GM19452 (cell line): ENCODE data around the gene AKAP8L.

Source experiments
- ATAC-seq: cut with Tn5 transposase; IDR thresholded peaks from one replicate; pipeline ENCODE4 v1.9.1; 2021; ENCODE audit not compliant: unreplicated experiment

AKAP8L gene

DNA sequence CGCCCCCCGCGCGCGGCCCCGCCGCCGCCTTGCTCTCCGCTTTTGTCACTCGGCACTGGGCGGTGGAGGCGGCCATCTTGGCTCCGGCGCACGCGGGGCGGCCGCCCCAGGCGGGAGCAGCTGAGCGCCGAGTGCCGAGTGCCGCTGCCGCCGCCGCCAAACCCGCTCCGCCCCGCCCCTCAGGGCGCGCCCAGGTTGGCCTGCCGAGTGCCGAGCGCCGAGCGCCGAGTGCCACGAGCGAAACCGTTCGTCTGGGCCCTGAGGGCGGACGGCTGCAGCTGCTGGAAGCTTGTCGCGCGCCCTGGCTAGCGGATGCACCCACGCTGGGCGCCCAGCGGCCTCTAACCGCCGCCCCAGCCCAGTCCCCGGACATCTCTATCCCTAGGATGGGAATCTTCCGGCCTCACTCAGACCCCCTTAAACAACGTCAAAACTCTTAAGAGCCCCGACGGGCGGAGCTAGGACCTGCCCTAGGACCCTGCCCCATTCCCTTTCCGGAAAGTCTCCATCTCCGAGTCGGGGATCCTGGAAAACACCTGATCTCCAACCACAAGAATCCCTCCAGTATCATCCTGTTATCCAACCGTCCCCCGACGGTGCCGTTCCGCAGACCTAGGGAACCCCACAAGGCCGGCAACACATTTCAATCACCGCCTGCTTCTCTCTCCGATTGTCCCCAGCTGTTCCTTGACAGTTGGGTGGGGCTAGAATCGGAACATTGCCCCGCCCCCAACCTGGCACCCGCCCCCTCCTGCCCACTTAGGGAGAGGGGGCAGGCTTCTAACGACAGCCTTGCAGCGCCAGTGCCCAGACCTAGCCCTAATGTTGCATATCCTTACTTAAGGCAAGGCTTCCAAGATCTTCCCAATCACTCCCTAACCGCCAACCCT lies 14.1 kb upstream of the AKAP8L start:
- peak; percentile 72 for ATAC-seq

DNA sequence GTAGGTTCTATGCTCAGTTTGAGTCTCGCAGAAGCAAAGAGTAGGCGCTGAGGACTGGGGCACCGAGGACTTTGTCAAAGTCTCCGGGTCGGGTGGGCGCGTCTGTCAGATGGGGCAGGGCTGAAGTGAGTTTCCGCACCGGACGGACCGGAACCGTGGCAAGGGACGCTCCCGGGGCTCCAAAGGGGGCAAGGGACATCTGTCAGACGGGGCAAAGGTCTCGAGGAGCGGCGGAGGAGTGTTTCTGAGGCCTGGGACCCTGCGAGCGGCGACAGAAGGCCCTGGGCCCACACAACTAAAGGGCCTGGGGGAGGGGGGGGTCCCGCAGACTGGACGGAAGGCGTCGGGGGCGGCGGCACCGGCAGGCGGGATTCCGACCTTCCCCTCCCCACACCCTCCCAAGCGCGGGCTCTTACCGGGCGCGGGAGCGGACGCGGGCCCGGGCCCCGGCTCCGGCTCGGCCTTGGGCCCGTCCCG lies 13.3 kb upstream of the AKAP8L start:
- no peak for ATAC-seq

DNA sequence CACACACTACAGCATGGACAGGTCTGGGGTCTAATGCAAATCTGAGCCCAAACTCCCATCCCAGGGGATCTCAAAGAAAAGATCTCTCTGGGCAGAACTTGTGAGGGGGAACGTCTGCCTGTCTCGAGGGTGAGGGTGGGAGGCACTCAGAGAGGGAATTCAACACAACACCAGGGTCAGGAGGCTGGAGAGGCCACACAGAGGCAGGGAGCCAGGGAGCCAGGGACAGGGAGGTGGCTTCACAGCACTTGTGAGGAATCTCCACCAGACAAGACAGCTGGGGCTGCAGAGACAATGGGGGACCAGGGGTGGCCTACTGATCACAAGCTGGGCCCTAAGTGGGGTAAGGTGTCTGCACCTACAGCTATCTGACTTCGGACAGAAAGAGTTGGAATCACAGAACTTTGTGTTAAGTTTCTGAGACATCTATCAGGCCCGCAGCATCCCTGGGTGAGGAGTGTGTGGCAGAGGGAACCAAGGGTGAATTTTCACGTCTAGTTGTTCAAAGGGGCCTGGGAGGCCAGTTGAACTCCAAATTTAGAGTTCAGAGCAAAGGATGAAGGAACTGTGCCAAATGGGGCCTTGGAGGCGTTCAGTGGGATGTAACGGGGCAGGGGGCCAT lies 12.7 kb upstream of the AKAP8L start:
- ATAC-seq = no peak

DNA sequence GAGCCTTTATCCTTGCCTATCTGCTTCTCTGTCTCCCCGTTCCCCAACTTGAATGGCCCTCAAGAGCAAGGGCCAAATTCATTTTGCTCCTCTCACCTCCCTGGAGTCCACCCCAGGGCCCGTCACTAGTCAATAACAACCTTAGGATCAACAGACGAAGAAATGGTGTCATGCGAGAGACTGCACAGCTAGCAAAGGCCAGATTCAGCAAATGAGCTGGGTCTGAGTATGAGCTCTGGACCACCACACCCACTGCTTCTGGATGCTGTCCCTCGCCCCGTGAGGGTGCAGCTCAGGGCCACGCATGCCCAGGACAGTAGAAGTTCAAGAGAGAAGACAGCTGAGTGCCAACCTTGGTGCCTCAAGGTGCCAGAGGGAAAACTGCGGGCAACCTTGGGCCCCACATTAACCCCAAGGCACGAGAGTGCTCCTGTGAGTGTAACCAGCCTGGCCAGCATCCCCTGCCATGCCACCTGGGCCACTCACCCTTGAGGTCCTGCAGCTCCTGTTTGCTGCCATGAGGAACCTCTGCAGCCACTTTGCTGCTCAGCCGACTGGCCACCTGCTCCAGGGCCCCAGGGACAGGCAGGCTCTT lies 11.8 kb upstream of the AKAP8L start:
- ATAC-seq = no peak

DNA sequence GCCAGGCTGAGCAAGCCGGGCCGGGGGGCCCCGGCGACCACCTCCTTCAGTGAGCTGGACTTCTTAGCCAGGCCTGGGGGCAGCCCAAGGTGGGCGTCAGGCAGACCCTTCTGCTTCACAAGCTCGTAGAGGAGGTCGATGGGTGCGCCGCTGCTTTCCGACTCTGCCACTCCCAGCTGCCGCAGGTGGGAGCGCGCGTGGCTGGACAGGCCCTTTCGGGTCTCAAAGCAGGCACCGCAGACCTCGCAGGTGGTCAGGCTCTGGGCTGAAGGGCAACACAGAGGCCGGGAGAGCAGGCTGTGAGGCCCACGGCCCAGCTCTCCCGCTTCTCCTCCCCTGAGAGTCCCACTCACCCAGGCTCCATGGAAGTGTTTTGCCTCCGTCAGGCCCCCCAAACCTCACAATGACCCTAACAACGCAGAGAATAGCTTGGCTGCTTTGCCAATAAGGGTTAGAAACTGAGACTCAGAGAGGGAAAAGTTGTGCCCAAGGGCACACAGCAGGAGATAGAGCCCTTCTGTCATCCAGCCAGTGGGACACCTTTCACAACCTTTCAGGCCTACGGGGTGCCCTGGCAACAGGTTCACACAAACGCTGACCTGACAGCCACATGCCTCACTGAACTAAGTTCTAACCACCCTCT lies 11.2 kb upstream of the AKAP8L start:
- ATAC-seq = no peak

DNA sequence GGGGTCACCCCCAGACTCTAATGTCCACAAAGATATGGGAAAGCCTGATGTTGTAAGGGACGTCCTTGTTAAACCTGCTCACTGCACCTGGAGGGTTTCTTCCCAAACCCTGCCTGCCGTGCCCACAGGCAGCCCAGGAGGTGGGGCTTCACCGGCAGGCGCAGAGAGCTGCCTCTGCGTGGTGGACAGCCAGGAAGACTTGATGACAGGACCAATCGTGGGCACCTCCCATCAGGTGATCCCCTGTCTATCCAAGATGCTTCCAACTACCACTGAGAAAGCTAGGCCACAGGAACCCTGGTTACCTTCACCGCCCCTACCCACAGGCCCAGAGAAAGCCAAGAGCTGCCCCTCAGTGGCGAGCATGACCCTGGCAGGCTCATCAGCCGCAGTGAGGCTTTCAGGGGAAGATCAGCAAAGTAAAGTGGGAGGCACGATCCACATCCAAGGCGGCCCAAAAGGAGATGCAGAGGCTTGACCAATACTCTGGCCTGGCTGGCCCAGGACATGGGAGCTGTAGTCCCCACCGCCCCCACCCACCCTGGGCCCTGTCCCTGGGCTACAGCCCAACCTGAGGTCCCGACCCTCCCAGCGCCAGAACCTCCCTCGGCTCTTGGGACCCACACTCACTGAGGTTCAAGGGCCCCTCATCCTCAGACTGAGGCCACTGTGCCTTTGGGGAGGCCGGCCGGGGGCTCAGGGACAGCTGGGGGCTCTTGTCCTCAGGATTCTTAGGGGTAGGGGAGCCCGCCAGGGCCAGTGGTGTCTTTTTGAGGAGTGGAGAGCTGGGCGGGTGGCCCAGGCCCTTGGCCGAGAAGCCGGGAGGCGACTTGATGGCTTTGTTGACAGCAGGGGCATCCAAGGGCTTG lies 10.4 kb upstream of the AKAP8L start:
- no peak for ATAC-seq

DNA sequence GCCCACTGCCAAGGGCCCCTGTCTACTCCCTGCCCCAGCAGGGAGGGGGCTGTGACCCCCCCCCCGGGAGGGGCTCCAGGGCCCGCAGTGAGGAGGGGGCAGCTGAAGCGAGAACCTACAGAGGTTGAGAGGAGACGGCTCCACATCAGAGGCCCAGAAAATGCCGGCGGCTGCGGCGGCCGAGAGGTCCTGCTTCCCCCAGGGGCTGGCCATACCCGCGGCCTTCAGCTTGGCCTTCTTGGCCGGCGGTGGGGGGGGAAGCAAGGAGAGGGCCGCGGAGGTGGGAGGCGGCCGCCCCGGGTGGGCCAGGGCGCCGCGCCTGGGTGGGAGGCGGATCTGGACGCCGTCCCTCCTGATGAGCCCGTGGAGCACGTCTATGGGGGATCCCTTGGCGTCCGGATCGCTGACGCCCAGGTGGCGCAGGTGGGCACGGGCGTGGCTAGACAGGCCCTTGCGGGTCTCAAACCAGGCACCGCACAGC lies 9.2 kb upstream of the AKAP8L start:
- ATAC-seq = no peak

DNA sequence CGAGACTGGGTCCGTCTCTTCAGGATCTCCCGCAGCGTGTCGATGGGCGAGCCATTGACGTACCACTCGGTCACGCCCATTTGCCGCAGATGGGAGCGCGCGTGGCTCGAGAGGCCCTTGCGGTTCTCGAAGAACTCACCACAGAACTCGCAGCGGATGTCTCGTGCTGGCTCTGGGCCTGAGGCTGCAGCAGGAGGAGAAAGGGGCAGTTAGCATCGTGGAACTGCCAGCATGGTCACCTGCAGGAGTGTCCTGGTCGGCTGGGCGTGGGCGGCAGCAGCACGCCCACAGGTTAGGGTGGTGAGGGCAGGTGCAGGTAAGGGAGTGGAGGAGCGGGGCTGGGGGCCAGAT lies 8.5 kb upstream of the AKAP8L start:
- ATAC-seq = no peak

DNA sequence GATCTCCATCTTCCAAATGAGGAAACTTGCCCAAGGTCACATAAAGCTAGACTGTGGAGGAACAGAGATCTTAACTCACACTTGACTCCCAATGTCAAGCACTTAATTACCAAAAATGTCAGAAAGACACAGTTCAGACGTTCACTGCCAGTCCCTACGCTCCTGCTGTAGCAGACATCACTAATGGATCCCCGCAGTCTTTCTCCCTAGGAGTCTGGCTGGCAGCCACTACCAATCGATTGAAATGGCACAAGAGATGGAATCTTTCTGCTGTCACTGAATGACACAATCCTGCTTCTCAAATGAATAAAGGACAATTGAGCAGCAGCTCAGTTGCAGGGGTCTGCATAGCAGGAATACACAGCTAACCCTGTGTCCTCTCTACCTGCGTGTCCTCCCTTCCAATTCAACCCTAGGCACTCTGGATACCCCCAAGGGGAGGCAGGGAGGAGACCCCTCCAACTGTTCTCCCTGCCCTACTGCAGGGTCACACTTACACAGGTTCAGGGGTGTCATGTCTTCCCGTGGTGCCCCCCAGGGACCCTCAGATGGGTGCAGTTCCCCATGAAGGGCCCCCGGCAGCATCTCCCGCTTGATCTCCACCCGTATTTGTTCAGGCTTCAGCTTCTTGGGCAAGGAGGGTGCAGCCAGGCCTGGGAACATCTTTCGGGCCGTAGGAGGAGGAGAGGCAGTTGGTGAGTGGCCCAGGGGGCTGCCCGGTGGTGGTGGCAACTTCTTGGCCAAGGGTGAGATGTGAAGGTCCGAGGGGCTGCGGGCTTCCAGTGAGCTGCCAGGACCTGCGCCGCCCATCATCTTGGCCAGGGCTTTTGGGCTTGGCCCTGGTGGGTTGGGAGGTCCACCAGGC lies 7.9 kb upstream of the AKAP8L start:
- ATAC-seq = no peak

DNA sequence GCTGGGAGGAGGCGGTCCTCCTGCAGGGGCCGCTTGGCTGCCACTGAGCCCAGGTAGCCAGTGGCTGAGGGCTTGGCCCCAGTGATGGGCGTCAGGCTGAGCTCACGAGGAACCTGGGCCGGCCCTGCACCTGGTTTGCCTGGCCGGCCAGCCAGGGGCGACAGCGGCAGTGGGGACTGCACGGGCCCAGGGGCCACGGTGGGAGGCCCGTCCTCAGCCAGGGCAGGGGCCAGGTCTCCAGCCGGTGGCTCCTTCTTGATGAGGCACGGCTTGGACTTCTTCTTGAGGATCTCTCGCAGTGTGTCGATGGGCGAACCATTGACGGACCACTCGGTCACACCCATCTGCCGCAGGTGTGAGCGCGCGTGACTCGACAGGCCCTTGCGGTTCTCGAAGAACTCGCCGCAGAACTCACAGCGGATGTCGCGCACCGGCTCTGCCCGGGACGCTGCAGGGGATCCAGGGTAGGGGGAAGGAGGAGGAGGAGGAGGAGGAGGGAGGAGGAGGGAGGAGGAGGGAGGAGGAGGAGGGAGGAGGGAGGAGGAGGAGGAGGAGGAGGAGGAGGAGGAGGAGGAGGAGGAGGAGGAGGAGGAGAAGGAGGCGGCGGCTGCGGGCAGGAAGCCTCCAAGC lies 6.6 kb upstream of the AKAP8L start:
- no peak for ATAC-seq

DNA sequence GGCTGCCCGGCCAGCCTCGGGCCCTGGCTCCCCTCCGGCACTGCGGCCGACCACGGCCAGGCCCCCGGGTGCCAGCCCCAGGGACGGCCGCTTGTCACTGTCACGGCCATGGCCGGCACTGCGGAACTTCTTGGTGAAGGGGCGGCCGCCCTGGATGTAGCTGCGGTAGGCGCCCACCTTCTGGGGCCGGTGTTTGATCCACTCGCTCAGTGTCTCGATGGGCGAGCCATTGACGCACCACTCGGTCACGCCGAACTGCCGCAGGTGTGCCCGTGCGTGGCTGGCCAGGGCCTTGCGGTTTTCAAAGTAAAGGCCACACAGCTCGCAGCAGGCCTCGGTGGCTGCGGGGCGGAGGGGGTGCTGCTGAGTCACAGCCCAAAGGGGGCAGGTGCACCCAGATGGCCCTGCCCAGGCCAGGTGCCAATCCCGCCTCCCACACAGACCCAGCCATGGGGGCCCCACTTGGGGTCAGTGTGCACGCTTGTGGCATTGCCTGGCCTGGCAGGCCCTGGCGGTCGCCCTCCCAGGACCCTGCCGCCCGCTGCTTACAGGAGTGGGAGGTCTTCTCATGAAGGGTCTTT lies 6.0 kb upstream of the AKAP8L start:
- no peak for ATAC-seq

DNA sequence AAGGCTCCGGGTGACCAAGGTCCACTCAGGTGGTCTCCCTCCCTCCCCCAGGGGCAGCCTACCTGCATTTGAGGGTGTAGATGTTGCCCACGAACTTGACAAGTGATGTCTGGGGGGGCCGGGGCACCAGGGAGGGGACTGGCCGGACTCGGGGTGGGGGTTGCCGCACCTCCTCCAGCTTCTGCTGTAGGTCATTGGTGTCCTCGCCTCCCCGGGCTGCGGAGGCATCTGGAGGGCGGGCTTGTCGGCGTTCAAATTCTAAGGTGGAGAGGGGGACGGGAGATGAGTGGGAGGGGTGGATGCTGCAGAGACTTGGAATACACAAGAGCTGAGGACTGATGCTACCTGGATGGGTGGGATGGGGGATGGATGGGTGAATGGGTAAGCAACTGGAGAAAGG lies 5.3 kb upstream of the AKAP8L start:
- no peak for ATAC-seq

DNA sequence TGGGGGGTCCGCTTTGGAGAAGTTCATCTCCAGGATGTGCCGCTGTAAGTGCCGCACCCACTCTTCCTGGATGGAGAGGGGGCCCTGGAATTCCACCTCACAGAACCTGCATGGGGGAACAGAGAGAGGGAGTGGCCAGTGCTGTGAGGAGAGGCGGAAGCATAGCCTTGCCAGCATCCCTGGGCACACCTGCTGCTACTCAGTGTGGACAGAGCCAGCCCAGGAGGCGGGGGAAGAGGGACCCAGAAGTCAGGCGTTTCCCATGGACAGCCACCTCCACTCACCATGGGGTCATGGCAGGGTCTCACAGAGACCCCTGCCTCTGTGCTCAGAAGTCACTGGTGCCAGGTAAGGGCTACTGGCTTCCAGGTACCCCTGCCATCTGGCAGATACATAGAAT lies 4.3 kb upstream of the AKAP8L start:
- no peak for ATAC-seq

DNA sequence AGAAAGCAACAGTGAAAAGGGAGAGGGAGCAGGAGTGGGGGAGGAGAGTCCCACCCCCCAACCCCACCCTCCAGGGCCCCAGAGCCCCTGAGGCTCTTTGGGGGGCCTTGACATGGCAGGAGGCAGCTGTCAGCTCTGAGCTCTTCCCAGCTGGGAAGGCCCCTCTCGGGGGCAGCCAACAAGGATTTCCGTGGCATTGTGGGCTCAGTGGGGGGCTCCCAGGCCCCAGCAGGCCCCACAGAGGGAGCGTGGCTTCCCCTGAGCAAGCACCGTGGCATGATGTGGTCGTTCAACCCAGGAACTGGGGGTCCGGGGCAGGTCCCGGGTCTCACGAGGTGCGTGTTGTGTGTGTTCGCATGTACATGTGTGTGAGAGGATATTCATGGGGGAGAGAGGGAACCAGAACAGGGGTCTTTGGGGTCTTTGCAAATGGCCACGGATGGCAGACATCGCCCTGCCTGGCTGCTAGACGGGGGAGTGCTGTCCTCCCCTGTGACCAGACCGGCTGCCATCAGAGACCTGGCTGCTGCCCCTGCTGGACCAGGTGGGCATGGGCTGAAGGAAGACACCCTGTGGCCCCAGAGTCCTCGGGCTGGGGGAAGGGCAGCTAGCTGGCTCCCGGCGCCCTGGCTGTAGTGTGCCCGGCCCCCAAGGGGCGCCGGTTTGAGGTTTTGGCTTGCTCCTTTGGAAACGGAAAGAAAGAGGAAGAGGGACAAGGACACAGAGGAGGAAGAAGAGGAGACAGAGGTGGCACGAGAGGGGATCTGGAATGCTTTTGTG lies 3.7 kb upstream of the AKAP8L start:
- no peak for ATAC-seq

DNA sequence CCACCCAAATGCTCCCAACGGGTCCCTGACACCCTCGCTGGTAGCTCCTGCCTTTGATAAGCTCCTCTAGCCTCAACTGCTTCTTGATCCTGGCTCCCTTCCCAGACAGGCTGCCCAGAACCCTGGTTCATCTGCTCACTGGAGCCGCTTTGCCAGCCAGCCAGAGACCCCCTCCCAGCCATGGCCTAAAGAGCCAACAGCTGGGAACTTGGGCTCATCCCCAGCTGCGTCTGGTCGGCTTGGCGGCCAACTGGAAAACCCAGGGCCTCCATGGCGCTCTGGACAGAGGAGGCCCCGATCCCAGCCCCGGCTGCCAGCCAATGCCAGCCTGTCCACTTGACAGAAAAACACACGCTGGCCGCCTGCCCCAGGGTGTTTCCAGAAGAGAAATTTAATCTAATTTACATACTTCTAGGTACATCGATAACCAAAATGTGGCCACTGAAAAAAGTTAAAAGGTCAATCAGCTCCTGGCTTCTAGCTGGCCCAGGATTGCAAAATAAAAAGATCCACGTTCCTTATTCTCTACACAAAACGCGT lies 3.0 kb upstream of the AKAP8L start:
- ATAC-seq = no peak

DNA sequence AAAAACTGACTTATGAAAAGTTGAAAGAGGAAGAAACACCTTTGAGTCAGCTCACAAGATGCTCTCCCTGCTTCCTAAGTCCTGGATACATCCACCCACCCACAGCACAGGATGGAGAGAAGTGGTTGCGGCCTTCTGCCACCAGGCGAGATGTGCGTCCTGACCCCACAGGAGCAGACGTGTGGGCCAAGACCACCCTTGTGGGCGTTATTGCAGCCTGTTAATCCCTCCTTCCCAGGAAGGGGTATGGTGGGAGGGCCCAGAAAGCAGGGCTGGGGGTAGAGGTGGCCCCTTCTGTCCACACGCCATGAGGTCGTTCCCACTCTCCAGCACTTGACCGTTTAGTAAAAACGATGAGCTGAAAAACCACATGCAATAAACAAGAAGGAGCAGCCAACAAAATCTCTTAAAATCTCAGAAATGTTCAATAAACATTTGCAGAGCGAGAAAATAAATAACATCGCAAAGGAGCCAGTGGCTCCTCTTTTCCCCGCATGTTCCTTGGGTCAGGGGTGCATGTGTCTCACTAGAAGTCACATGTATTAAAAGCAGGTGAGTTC lies 2.4 kb upstream of the AKAP8L start:
- no peak for ATAC-seq

DNA sequence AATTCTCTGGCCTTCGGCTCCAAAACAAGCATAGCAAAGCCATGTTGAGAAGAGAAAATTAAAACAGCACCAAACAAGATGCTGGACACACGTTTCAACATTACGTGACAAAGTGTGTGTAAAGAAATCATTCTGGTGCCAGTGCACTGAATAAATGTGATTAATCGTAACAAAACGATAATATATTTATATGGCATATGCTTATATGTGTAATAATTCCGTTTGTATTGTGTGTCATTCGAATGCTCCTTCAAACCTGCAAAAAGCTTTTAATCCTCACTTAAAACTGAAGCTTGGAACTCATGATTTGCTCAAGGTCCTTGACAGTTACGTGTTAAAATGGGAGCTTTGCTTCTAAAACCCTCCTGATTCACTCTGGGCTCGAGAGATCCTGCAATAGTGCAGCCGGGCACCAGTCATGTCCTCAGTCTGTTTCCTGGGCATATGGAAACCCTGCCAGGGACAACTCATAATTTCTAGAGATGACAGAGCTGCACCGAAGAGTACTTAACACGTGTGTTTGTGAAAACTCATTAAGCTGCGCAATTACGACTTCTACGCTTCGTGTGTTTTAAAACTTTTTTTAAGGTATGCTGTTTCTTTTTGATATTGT lies 731 bp upstream of the AKAP8L start:
- no peak for ATAC-seq
